ENCODE data around the gene ZNF609. TPM values are rescaled to one million over a fixed set of nuclear protein-coding genes. Genes with fewer than 3 reads are reported as not detected.

ZNF609 gene
- total RNA-seq, 1 donor from 2014 or later, result 15.3 TPM

GRCh38 chr15:64731012-64731804 lies 270.8 kb downstream of the ZNF609 start:
- intact Hi-C loops (cut with DNase I), result loop anchor here (2.0 to 5.0 kb wide), 2 partner anchors 80 to 176 kb away; no protein-coding TSS in a partner anchor

GRCh38 chr15:64731805-64732151 lies 271.4 kb downstream of the ZNF609 start:
- no peak for DNase-seq (ENCODE audit: low spot score)
- intact Hi-C loops (cut with DNase I), result loop anchor here (2.0 to 5.0 kb wide), 2 partner anchors 79 to 176 kb away; no protein-coding TSS in a partner anchor

More at GRCh38 chr15:64731012-64731804, 270.8 kb downstream of the ZNF609 start:
- peak; percentile 93 for DNase-seq (ENCODE audit: low spot score)

GRCh38 chr15:64732156-64732860 lies 271.9 kb downstream of the ZNF609 start:
- intact Hi-C loops (cut with DNase I), result loop anchor here (5.0 kb wide), 1 partner anchor 175 kb away; no protein-coding TSS in a partner anchor
- DNase-seq (ENCODE audit: low spot score), result no peak

Other genes with a start within 250 kb of the ZNF609 start
- gene CSNK1G1, start 104.4 kb upstream of the ZNF609 start, total RNA-seq, result 8.3 TPM
- gene PCLAF, start 79.1 kb upstream of the ZNF609 start, total RNA-seq, result 0.19 TPM
- 16.0 TPM for gene TRIP4, start 72.7 kb upstream of the ZNF609 start, total RNA-seq